Natural killer cell (primary cell): Measurements from ENCODE around the gene SH2D3C. TPM values are rescaled to one million over a fixed set of nuclear protein-coding genes. Genes with fewer than 3 reads are reported as not detected.

Source experiments
- ATAC-seq, 3 donors: fragments of 150-1000 bp in 2 of 3; fragments of 200-7000 bp in 1 of 3; cut with Tn5 transposase; 1 replicate in 1 of 3; 2 replicates in 2 of 3; pipeline ENCODE4 v1.10.0; 2021; ENCODE audit warnings: mild to moderate bottlenecking in 2 of 3, moderate library complexity in 2 of 3
- DNase-seq, 2 donors: peaks; one replicate each; pipeline versions ENCODE4 v3.0.0 to v3.0.0-alpha.2; 2013 to 2021; ENCODE audit warnings: mixed read lengths in 1 of 2
- H3K27ac ChIP-seq: one replicate; pipeline ENCODE4 v1.5.1; 2013; ENCODE audit warnings: mild to moderate bottlenecking, low read length
- H3K27me3 ChIP-seq: one replicate; pipeline ENCODE4 v1.6.1; 2013; ENCODE audit warnings: low read length; ENCODE audit not compliant: control insufficient read depth, insufficient read depth
- H3K36me3 ChIP-seq: one replicate; pipeline ENCODE4 v1.6.1; 2013; ENCODE audit warnings: low read length; ENCODE audit not compliant: control insufficient read depth, insufficient read depth
- H3K4me1 ChIP-seq: one replicate; pipeline ENCODE4 v1.6.1; 2013; ENCODE audit warnings: low read length; ENCODE audit not compliant: control insufficient read depth, insufficient read depth
- H3K4me3 ChIP-seq: one replicate; pipeline ENCODE4 v1.5.1; 2013; ENCODE audit warnings: low read length
- H3K9me3 ChIP-seq: one replicate; pipeline ENCODE4 v1.6.1; 2013; ENCODE audit warnings: low read length; ENCODE audit not compliant: control insufficient read depth, insufficient read depth
- H3K27ac Mint-ChIP-seq, 2 donors: one replicate each; pipeline ENCODE4 v1.8.0; 2022; ENCODE audit warnings: mild to moderate bottlenecking in 2 of 2, mixed read lengths in 2 of 2, moderate library complexity in 1 of 2
- H3K27me3 Mint-ChIP-seq, 2 donors: one replicate each; pipeline ENCODE4 v1.8.0; 2022; ENCODE audit warnings: low read depth in 2 of 2, mixed read lengths in 2 of 2
- H3K36me3 Mint-ChIP-seq: one replicate; pipeline ENCODE4 v1.8.0; 2022; ENCODE audit warnings: mixed read lengths
- H3K4me1 Mint-ChIP-seq, 2 donors: one replicate each; pipeline ENCODE4 v1.8.0; 2022; ENCODE audit warnings: mixed read lengths in 2 of 2
- H3K4me3 Mint-ChIP-seq: one replicate; pipeline ENCODE4 v1.8.0; 2022; ENCODE audit warnings: mild to moderate bottlenecking, moderate library complexity, mixed read lengths
- H3K9me3 Mint-ChIP-seq, 2 donors: one replicate each; pipeline ENCODE4 v1.8.0; 2022; ENCODE audit warnings: mixed read lengths in 2 of 2
- CTCF ChIP-seq: fragments of 200-600 bp; IDR thresholded peaks from one replicate; pipeline ENCODE4 v1.8.0; 2022; ENCODE audit warnings: antibody characterized with exemption
- WGBS: methylation state at CpG from one replicate; pipeline ENCODE4 v1.1.7; 2013; ENCODE audit warnings: missing lambda C conversion rate; ENCODE audit not compliant: insufficient coverage; 5-methylcytosine and 5-hydroxymethylcytosine counted together
- intact Hi-C: fragments of 100-400 bp; cut with micrococcal nuclease; formaldehyde crosslinking; loops from one replicate; pipeline ENCODE4 v1.14.2; 2022
- total RNA-seq, 4 donors: library from RNA; stranded (reverse); fragments of 120-200 nt in 1 of 4; gene quantifications; one replicate each; pipeline versions ENCODE4 v1.2.3 to v1.2.4, GENCODE V29; 2013 to 2022

The SH2D3C gene
- total RNA-seq, 3 donors from 2014 or later (not counting 1 experiment from before 2014, with no cell fraction given): 42.8 to 86.8 (median 56.6) TPM

DNA sequence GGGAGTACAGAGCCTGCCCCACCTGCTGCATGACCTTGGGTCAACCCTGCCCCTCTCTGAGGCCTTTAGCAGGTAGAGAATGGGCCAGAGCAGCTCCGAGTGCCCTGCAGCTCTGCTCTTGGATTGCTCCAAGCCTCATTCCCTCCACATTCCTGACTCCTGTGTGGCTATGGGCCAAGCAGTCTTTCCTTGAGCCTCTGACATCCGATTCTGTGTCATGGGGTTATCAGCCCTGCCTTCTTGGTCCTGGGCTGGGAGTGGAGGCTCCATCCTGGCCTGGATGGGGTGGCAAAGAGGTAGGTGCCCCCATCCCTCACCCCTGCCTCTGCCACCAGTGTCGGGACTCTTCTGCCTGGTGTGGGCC lies 37.9 kb upstream of the SH2D3C start:
- no peak overlapping the region for H3K4me3 ChIP-seq
- Mint-ChIP-seq H3K4me1 (no peaks in the 10 kb centered on the region), H3K4me3 (no peak overlapping the region), H3K27ac (no peak overlapping the region), H3K27me3 (no peaks in the 10 kb centered on the region), H3K9me3 (no peaks in the 10 kb centered on the region), H3K36me3 (no peaks in the 10 kb centered on the region)
- WGBS: 96% methylated on average over 2 of the region's 3 CpGs
- no peak for TF ChIP-seq CTCF
- intact Hi-C loops: no loop called here
- no peaks in the 10 kb centered on the region for H3K9me3 ChIP-seq
- H3K27ac ChIP-seq: no peak overlapping the region
- no peak for ATAC-seq
- no peaks in the 10 kb centered on the region for H3K27me3 ChIP-seq
- no peaks in the 10 kb centered on the region for H3K4me1 ChIP-seq
- no peak for DNase-seq
- peaks cover 38% of the 10 kb centered on the region for H3K36me3 ChIP-seq

- Mint-ChIP-seq H3K36me3 (no peaks in the 10 kb centered on the region), H3K27me3 (no peaks in the 10 kb centered on the region), H3K4me3 (no peak overlapping the region), H3K27ac (no peak overlapping the region), H3K4me1 (no peaks in the 10 kb centered on the region), H3K9me3 (no peaks in the 10 kb centered on the region)
- ATAC-seq (no peak), DNase-seq (no peak)
- H3K36me3 ChIP-seq: peaks cover 39% of the 10 kb centered on the region
- H3K4me1 ChIP-seq: no peaks in the 10 kb centered on the region
- no peak overlapping the region for H3K4me3 ChIP-seq
- no peaks in the 10 kb centered on the region for H3K27me3 ChIP-seq
- 93% methylated on average over 33 of the region's 33 CpGs for WGBS
- intact Hi-C loops: no loop called here
- no peaks in the 10 kb centered on the region for H3K9me3 ChIP-seq
- H3K27ac ChIP-seq: no peak overlapping the region
- TF ChIP-seq CTCF: no peak
Measured at GRCh38 chr9:127815512-127816361, 37.3 kb upstream of the SH2D3C start.

GRCh38 chr9:127814619-127815511 lies 36.4 kb upstream of the SH2D3C start:
- no peak overlapping the region for H3K4me3 ChIP-seq
- no peak for ATAC-seq
- peaks cover 47% of the 10 kb centered on the region for H3K36me3 ChIP-seq
- H3K27me3 ChIP-seq: no peaks in the 10 kb centered on the region
- no peak overlapping the region for H3K27ac ChIP-seq
- 94% methylated on average over 11 of the region's 11 CpGs for WGBS
- no peaks in the 10 kb centered on the region for H3K36me3 Mint-ChIP-seq
- no peak overlapping the region for H3K27ac Mint-ChIP-seq
- H3K9me3 ChIP-seq: no peaks in the 10 kb centered on the region
- DNase-seq: no peak
- no peak for TF ChIP-seq CTCF
- no peaks in the 10 kb centered on the region for H3K4me1 Mint-ChIP-seq
- H3K9me3 Mint-ChIP-seq: no peaks in the 10 kb centered on the region
- intact Hi-C loops: no loop called here
- no peaks in the 10 kb centered on the region for H3K27me3 Mint-ChIP-seq
- no peak overlapping the region for H3K4me3 Mint-ChIP-seq
- no peaks in the 10 kb centered on the region for H3K4me1 ChIP-seq
